ENCODE data around the gene C14orf132.

The C14orf132 gene

GRCh38 chr14:96114002-96114401 lies 74.8 kb downstream of the C14orf132 start:
- DNase-seq = no peak

- DNase-seq = peak in 8 of 58 donors; percentile 4 to 52 (median 11)
Measured at GRCh38 chr14:96117101-96117897, 78.1 kb downstream of the C14orf132 start.

- DNase-seq = no peak
Measured at GRCh38 chr14:96117960-96118359, 78.8 kb downstream of the C14orf132 start.

GRCh38 chr14:96118391-96118790 lies 79.2 kb downstream of the C14orf132 start:
- DNase-seq = no peak

GRCh38 chr14:96119947-96120346 lies 80.8 kb downstream of the C14orf132 start:
- no peak for DNase-seq

GRCh38 chr14:96120392-96120791 lies 81.2 kb downstream of the C14orf132 start:
- no peak for DNase-seq

GRCh38 chr14:96120941-96121340 lies 81.8 kb downstream of the C14orf132 start:
- DNase-seq = no peak

GRCh38 chr14:96121660-96122395 lies 82.7 kb downstream of the C14orf132 start:
- no peak for DNase-seq

- no peak for DNase-seq
Measured at GRCh38 chr14:96122496-96122895, 83.3 kb downstream of the C14orf132 start.

- no peak for DNase-seq
Measured at GRCh38 chr14:96125536-96125935, 86.4 kb downstream of the C14orf132 start.

GRCh38 chr14:96126339-96126782 lies 87.2 kb downstream of the C14orf132 start:
- peak in 5 of 58 donors; percentile 3 to 14 (median 6) for DNase-seq

- DNase-seq = no peak
Measured at GRCh38 chr14:96126783-96127271, 87.7 kb downstream of the C14orf132 start.

GRCh38 chr14:96129128-96129736 lies 90.1 kb downstream of the C14orf132 start:
- no peak for DNase-seq

GRCh38 chr14:96130391-96130790 lies 91.2 kb downstream of the C14orf132 start:
- DNase-seq = no peak

GRCh38 chr14:96130854-96131253 lies 91.7 kb downstream of the C14orf132 start:
- DNase-seq = no peak

GRCh38 chr14:96131836-96132235 lies 92.7 kb downstream of the C14orf132 start:
- DNase-seq = no peak

- DNase-seq = no peak
Measured at GRCh38 chr14:96134508-96134907, 95.3 kb downstream of the C14orf132 start.

GRCh38 chr14:96135285-96135684 lies 96.1 kb downstream of the C14orf132 start:
- DNase-seq = no peak

GRCh38 chr14:96136371-96137005 lies 97.3 kb downstream of the C14orf132 start:
- no peak for DNase-seq

GRCh38 chr14:96138241-96138640 lies 99.1 kb downstream of the C14orf132 start:
- no peak for DNase-seq

- DNase-seq = no peak
Measured at GRCh38 chr14:96139169-96139568, 100.0 kb downstream of the C14orf132 start.
